Measurements from ENCODE around the gene MED26. TPM values are rescaled to one million over a fixed set of nuclear protein-coding genes. Genes with fewer than 3 reads are reported as not detected.

Gene MED26
- total and polyA plus RNA-seq, 2 experiments from 2014 or later, result 6.6 to 7.8 TPM

GRCh38 chr19:16541526-16542044 lies 86.4 kb downstream of the MED26 start:
- peak; percentile 37 for DNase-seq (ENCODE audit: low spot score)
- peak overlapping the region; percentile 96 for H3K4me2 ChIP-seq
- H3K9me3 ChIP-seq (ENCODE audit: low read depth), result no peaks in the 10 kb centered on the region
- 2% methylated on average over 29 of the region's 29 CpGs for WGBS (ENCODE audit: low lambda C conversion rate, missing lambda C conversion rate)
- H4K20me1 ChIP-seq (ENCODE audit: insufficient read depth, poor library complexity, severe bottlenecking), result peaks cover 25% of the 10 kb centered on the region
- peaks cover 78% of the 10 kb centered on the region for H3K79me2 ChIP-seq
- H3K4me1 ChIP-seq (ENCODE audit: insufficient read depth), result peaks cover 14% of the 10 kb centered on the region
- H3K36me3 ChIP-seq (replicated peaks; ENCODE audit: insufficient read depth, low read depth), result no peaks in the 10 kb centered on the region
- no peaks in the 10 kb centered on the region for H3K9me2 ChIP-seq (replicated peaks; ENCODE audit: insufficient read depth)
- peak overlapping the region; percentile 90 for H3K27ac ChIP-seq
- no peaks in the 10 kb centered on the region for H3K27me3 ChIP-seq
- TF ChIP-seq CTCF (IDR thresholded peaks at IDR 0.05; ENCODE audit: poor library complexity), result no peak
- TF ChIP-seq EZH2phosphoT487 (IDR thresholded peaks at IDR 0.05; ENCODE audit: low read depth, severe bottlenecking, unreplicated experiment), result no peak
- no peak for TF ChIP-seq EZH2 (IDR thresholded peaks at IDR 0.05; ENCODE audit: borderline replicate concordance)
- H2AFZ ChIP-seq, result peak overlapping the region; percentile 41
- peak overlapping the region; percentile 83 for H3K4me3 ChIP-seq

- H3K4me2 ChIP-seq, result peak overlapping the region; percentile 96
- peaks cover 14% of the 10 kb centered on the region for H3K4me1 ChIP-seq (ENCODE audit: insufficient read depth)
- TF ChIP-seq EZH2phosphoT487 (IDR thresholded peaks at IDR 0.05; ENCODE audit: low read depth, severe bottlenecking, unreplicated experiment) (no peak), EZH2 (IDR thresholded peaks at IDR 0.05; ENCODE audit: borderline replicate concordance) (no peak), CTCF (IDR thresholded peaks at IDR 0.05; ENCODE audit: poor library complexity) (no peak)
- no peaks in the 10 kb centered on the region for H3K9me2 ChIP-seq (replicated peaks; ENCODE audit: insufficient read depth)
- H3K79me2 ChIP-seq, result peaks cover 84% of the 10 kb centered on the region
- H4K20me1 ChIP-seq (ENCODE audit: insufficient read depth, poor library complexity, severe bottlenecking), result peaks cover 32% of the 10 kb centered on the region
- DNase-seq (ENCODE audit: low spot score), result no peak
- H3K27ac ChIP-seq, result peak overlapping the region; percentile 90
- peak overlapping the region; percentile 83 for H3K4me3 ChIP-seq
- H3K9me3 ChIP-seq (ENCODE audit: low read depth), result no peaks in the 10 kb centered on the region
- no peaks in the 10 kb centered on the region for H3K36me3 ChIP-seq (replicated peaks; ENCODE audit: insufficient read depth, low read depth)
- H2AFZ ChIP-seq, result no peak overlapping the region
- no peaks in the 10 kb centered on the region for H3K27me3 ChIP-seq
- WGBS (ENCODE audit: low lambda C conversion rate, missing lambda C conversion rate), result 87% methylated on average over 12 of the region's 12 CpGs
Observed at GRCh38 chr19:16540948-16541347, 87.1 kb downstream of the MED26 start.

GRCh38 chr19:16537111-16537510 lies 90.9 kb downstream of the MED26 start:
- no peaks in the 10 kb centered on the region for H3K36me3 ChIP-seq (replicated peaks; ENCODE audit: insufficient read depth, low read depth)
- H3K79me2 ChIP-seq, result peaks cover 62% of the 10 kb centered on the region

More at GRCh38 chr19:16537111-16537510, 90.9 kb downstream of the MED26 start:
- Histone ChIP-seq H3K9me3 (ENCODE audit: low read depth) (no peaks in the 10 kb centered on the region), H3K27me3 (no peaks in the 10 kb centered on the region), H3K4me1 (ENCODE audit: insufficient read depth) (peaks cover 6% of the 10 kb centered on the region), H4K20me1 (ENCODE audit: insufficient read depth, poor library complexity, severe bottlenecking) (peaks cover 35% of the 10 kb centered on the region), H2AFZ (no peak overlapping the region), H3K9me2 (replicated peaks; ENCODE audit: insufficient read depth) (no peaks in the 10 kb centered on the region), H3K4me3 (no peak overlapping the region), H3K4me2 (no peak overlapping the region), H3K27ac (no peak overlapping the region)
- no peak for TF ChIP-seq CTCF (IDR thresholded peaks at IDR 0.05; ENCODE audit: poor library complexity)
- 98% methylated on average over 9 of the region's 13 CpGs for WGBS (ENCODE audit: low lambda C conversion rate, missing lambda C conversion rate)
- DNase-seq (ENCODE audit: low spot score), result no peak

Data from hepatocyte (in vitro differentiated cells).